ENCODE results near the gene ACOX1.

GRCh38 chr17:76017481-76018339 is 38.7 kb upstream of the ACOX1 start:
- no peak for TF ChIP-seq NFIC (IDR thresholded peaks at IDR 0.05; ENCODE audit: low read length)
- no peak for TF ChIP-seq ZZZ3 (CRISPR knock-in tag; IDR thresholded peaks at IDR 0.05; ENCODE audit: borderline replicate concordance)
- TF ChIP-seq CREM (IDR thresholded peaks at IDR 0.05) = no peak
- TF ChIP-seq CREM (CRISPR knock-in tag; IDR thresholded peaks at IDR 0.05) = no peak
- TF ChIP-seq MXI1 (IDR thresholded peaks at IDR 0.05; ENCODE audit: borderline replicate concordance, low read depth, low read length) = no peak
- TF ChIP-seq ARID2 (CRISPR knock-in tag; IDR thresholded peaks at IDR 0.05; ENCODE audit: borderline replicate concordance) = no peak
- no peak for TF ChIP-seq POGZ (CRISPR knock-in tag; IDR thresholded peaks at IDR 0.05)
- no peak for TF ChIP-seq IRF1 (CRISPR knock-in tag; IDR thresholded peaks at IDR 0.05; ENCODE audit: low read depth)
- no peak for TF ChIP-seq HOMEZ (CRISPR knock-in tag; IDR thresholded peaks at IDR 0.05; ENCODE audit: low read depth)
- no peak for TF ChIP-seq SNAI1 (CRISPR knock-in tag; IDR thresholded peaks at IDR 0.05; ENCODE audit: borderline replicate concordance)
- TF ChIP-seq HNRNPH1 (optimal IDR thresholded peaks at IDR 0.05; ENCODE audit: low read depth, low read length) = no peak
- TF ChIP-seq EED (CRISPR knock-in tag; IDR thresholded peaks at IDR 0.05) = no peak
